ENCODE results near the gene CYB561D1.

DNA sequence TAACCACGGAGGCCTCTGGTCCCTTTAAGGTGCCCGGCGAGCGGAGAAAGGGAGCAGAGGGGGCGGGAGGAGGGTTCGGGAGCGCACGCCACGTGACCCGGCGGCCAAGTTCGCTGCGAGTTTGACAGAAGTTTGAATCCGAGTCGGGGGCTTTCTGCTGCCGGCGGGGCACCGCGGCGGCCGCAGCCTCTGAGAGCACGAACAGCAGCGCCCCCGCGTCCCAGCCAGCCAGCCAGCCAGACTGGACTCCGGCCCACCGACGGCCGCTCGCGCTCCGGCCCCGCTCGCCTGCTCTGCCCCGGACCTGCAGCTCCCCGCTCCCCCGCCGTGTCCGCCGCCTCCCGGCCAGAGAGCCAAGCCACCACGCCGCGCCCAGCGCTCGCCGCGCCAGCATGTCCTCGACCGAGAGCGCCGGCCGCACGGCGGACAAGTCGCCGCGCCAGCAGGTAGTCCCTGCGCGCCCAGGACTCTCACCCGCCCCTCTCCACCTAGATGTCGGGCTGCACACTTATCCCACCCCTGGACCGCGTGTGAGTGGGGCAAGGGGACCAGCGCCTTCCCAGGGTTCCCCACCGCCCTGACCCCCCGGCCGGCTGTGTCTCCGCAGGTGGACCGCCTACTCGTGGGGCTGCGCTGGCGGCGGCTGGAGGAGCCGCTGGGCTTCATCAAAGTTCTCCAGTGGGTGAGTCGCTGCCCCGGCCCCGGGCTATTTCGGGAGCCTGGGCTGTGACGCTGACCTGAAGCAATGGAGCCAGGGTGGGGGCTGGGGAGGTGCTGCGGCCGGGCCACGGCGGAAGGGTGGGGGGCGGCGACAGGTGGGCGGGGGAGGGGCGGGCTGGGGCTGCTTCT lies 27.2 kb upstream of the CYB561D1 start, which contains the start of gene SYPL2:
- TF ChIP-seq, protein P1, sequence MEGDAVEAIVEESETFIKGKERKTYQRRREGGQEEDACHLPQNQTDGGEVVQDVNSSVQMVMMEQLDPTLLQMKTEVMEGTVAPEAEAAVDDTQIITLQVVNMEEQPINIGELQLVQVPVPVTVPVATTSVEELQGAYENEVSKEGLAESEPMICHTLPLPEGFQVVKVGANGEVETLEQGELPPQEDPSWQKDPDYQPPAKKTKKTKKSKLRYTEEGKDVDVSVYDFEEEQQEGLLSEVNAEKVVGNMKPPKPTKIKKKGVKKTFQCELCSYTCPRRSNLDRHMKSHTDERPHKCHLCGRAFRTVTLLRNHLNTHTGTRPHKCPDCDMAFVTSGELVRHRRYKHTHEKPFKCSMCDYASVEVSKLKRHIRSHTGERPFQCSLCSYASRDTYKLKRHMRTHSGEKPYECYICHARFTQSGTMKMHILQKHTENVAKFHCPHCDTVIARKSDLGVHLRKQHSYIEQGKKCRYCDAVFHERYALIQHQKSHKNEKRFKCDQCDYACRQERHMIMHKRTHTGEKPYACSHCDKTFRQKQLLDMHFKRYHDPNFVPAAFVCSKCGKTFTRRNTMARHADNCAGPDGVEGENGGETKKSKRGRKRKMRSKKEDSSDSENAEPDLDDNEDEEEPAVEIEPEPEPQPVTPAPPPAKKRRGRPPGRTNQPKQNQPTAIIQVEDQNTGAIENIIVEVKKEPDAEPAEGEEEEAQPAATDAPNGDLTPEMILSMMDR (IDR thresholded peaks at IDR 0.05; ENCODE audit: borderline replicate concordance, extremely low read depth, low read length, poor library complexity, severe bottlenecking), result no peak
- TF ChIP-seq EZH2 (IDR thresholded peaks at IDR 0.05; ENCODE audit: borderline replicate concordance, low read depth, low read length, severe bottlenecking), result no peak
